MM.1S (cell line): Measurements from ENCODE around the gene FSIP1.

Source experiments
- CTCF ChIP-seq: fragments of 300-600 bp; sonication (generic); IDR thresholded peaks from 2 replicates; pipeline ENCODE4 v1.5.1; 2016; ENCODE audit warnings: antibody characterized with exemption, low read length, mixed read lengths
- EZH2phosphoT487 ChIP-seq: fragments of 300-600 bp; sonication (generic); IDR thresholded peaks from 2 replicates; pipeline ENCODE4 v1.6.1; 2018; ENCODE audit warnings: antibody characterized with exemption, low read length

DNA sequence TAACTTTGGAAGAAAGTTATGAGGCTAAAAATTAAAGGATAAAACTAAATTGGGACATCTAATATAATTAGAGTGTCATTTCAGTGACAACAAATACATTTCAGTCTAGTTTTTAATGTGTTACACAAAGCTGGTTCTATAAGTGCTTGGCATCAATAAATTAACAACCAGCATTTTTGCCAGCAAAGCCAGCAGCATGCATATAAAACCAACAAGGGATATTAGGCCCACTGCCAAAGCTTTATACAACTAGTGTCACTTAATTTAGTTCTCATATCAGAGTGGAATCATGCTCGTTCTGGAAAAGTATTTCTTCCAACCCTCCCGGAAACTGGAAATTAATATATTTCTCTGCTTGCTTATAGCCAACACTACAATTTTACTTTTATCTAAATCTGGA is 113.0 kb downstream of the FSIP1 start:
- TF ChIP-seq CTCF (no peak), EZH2phosphoT487 (no peak)
